GM19238 (cell line): ENCODE data around the gene TEX2.

ENCODE experiments used
- DNase-seq: peaks from one replicate; pipeline ENCODE4 v3.0.0; 2011; ENCODE audit warnings: low spot score; ENCODE audit not compliant: insufficient read length

Gene TEX2, protein sequence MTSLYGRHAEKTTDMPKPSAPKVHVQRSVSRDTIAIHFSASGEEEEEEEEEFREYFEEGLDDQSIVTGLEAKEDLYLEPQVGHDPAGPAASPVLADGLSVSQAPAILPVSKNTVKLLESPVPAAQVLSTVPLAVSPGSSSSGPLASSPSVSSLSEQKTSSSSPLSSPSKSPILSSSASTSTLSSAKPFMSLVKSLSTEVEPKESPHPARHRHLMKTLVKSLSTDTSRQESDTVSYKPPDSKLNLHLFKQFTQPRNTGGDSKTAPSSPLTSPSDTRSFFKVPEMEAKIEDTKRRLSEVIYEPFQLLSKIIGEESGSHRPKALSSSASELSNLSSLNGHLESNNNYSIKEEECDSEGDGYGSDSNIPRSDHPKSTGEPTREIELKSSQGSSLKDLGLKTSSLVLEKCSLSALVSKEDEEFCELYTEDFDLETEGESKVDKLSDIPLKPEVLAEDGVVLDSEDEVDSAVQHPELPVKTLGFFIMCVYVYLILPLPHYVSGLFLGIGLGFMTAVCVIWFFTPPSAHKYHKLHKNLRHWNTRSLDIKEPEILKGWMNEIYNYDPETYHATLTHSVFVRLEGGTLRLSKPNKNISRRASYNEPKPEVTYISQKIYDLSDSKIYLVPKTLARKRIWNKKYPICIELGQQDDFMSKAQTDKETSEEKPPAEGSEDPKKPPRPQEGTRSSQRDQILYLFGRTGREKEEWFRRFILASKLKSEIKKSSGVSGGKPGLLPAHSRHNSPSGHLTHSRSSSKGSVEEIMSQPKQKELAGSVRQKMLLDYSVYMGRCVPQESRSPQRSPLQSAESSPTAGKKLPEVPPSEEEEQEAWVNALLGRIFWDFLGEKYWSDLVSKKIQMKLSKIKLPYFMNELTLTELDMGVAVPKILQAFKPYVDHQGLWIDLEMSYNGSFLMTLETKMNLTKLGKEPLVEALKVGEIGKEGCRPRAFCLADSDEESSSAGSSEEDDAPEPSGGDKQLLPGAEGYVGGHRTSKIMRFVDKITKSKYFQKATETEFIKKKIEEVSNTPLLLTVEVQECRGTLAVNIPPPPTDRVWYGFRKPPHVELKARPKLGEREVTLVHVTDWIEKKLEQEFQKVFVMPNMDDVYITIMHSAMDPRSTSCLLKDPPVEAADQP

GRCh38 chr17:64263000-64263766, at the start of gene TEX2:
TSS of gene TEX2 (minus strand) at chr17:64263260. CDS start at chr17:64214217, 49,043 bp downstream.
- peak; percentile 97 for DNase-seq

GRCh38 chr17:64309710-64310109, 46.6 kb upstream of the TEX2 start:
- DNase-seq, result no peak

- DNase-seq, result no peak
Observed at GRCh38 chr17:64309021-64309420, 46.0 kb upstream of the TEX2 start.

GRCh38 chr17:64306850-64307463, 43.9 kb upstream of the TEX2 start:
- peak; percentile 43 for DNase-seq

DNA sequence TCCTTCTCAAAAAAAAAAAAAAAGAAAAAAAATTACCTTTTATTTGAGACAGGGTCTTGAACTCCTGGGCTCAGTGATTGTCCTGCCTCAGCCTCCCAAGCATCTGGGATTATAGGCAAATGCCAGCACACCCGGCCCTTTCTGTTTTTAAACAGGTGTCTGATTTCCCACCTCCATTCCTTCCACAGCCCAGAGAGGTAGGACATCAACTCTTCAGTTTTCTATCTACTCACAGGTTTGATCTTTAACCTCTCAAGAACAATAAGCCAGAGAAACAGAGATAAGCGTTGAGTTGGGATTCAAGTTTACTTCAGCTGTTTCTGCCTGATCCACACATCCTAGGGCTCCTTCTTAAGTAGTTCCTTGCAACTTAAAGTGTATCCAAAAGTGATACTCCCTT, 41.5 kb upstream of the TEX2 start:
- DNase-seq, result no peak

- DNase-seq, result no peak
Observed at GRCh38 chr17:64300699-64300965, 37.6 kb upstream of the TEX2 start.

DNA sequence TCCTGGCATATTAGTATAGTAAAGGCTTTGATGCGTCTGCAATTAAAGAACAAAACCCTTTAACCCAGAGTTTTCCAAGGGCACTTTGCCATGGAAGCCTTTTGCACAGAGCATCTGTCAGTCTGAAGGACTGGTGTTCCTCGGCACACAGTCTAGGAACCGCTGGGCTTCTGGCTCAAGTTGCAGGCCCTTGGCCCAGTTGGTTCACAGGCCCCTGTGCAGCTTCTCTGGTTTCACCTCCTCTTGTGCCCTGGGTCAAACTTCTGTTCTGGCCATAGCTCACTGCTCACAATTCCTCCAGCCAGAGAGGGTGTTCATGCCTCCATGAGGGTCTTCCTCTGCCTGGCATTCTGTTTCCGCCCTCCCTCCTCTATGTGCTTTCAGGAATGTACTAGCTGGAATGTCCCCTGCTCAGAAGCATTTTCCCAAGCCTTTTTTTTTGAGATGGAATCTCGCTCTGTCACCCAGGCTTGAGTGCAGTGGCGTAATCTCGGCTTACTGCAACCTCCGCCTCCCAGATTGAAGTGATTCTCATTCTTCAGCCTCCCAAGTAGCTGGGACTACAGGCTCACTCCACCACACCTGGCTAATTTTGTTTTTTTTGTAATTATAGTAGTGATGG, 34.5 kb upstream of the TEX2 start:
- DNase-seq, result no peak

GRCh38 chr17:64296246-64296645, 33.2 kb upstream of the TEX2 start:
- DNase-seq, result no peak

DNA sequence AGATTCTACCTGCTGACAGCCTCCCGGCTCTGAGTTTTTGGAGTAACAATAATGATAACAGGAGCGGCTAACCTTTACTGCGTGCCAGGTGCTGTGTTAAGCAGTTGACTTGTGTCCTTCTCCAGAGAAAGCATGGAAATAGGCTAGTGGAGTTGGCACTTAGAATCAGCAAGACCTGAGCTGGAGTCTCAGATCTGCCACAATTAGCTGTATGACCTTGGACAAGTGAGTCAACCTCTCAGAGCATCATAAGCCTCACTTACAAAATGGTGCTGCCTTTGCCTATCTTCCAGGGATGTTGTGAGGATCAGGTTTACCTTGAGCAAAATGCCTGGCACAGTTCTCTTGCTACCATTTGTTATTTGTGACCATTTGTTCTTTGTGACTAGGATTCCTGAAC, 32.1 kb upstream of the TEX2 start:
- DNase-seq, result no peak

- no peak for DNase-seq
Observed at GRCh38 chr17:64291268-64291851, 28.3 kb upstream of the TEX2 start.

GRCh38 chr17:64289741-64290141, 26.7 kb upstream of the TEX2 start:
- DNase-seq, result no peak

GRCh38 chr17:64282753-64283080, 19.7 kb upstream of the TEX2 start:
- no peak for DNase-seq

GRCh38 chr17:64281962-64282752, 19.1 kb upstream of the TEX2 start:
- DNase-seq, result no peak

GRCh38 chr17:64278614-64279013, 15.6 kb upstream of the TEX2 start:
- no peak for DNase-seq

DNA sequence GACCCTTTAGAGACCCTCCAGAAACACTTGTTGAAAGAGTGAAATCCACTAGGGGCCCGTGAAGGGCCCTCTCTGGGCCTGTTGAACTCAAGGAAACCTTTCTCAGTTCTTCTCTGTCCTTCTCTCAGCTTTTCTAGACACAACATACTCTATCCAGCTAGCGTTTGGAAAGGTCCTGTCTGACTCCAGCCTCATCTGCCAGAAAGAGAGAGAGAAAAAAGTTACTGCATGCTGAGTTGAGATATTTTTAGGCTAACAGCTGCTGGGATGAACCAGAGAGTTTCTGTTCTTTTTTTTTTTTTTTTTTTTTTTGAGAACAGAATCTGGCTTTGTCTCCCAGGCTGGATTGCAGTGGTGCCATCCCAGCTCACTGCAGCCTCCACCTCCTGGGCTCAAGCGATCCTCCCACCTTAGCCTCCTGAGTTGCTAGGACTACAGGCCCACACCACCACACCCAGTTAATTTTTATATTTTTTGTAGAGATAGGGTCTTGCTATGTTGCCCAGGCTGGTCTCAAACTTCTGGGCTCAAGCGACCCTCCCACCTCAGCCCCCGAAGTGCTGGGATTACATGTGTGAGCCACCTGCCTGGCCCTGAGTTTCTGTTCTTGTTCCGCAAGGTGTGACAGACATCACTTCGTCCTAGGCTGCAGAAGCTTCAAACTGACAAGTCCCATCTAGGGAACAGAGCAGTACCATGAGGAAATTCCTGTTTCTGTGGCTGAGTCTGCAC, 14.9 kb upstream of the TEX2 start:
- DNase-seq, result no peak

DNA sequence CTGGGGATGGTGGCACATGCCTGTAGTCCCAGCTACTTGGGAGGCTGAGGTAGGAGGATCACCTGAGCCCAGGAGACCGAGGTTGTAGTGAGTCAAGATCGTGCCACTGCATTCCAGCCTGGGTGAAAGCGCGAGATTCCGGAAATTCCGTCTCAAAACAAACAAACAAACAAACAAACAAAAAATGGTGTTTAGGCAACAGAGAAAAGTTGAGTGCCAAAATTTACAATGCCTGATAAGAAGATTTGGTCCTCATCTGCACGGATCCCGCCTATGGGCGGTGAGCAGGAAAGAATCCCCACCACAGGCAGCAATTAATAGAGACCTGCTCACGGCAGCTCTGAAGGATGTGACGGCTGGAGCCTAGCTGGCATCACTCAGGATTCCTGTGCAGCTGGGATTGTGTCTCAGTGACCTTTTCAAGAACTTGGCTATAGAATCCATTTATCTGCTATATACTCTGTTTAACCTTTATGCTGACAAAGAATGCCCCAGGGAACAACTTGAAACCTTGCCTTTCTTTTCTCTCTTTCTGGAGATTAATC, 14.0 kb upstream of the TEX2 start:
- DNase-seq, result no peak

DNA sequence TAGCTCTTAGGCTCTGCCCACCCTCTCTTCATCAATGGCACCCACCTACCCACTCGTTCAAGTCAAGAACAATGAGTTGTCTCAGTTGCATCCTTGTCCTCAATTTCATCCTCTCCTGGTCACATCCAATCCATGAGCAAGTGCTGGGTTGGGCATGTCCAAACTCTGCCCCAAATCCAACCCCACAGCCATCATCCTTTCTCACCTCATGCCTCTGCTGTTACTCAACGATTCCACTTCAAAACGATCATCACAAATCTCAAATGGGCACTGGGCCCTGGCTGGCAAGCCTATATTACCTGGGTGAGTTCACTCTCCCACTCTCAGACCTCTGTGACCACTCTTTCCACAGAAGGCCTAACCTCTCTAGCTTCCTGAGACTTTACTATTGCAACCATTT, 12.0 kb upstream of the TEX2 start:
- no peak for DNase-seq

DNA sequence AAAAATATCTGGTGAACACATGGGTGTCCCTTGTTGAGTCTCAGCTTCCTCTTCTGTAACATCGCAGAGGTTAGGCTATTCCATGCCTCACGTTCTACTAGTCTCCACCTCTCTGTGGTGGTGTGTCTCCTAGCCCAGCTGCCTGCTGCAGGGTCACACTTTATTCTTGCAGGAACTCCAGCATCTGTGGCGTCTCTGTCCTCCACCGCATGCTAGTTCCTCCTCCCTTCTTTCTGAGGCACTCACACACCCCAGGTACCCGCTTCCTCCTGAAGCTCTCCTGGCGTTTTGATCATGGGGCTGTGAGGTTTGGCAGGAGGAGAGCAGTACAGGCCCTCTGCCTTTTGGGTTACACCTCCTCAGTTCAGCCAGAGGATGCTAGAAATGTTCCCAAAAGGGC, 9.9 kb upstream of the TEX2 start:
- no peak for DNase-seq

- DNase-seq, result no peak
Observed at GRCh38 chr17:64270885-64271284, 7.8 kb upstream of the TEX2 start.
